K562 (cell line): ENCODE results near the gene IREB2. TPM values are rescaled to one million over a fixed set of nuclear protein-coding genes. Genes with fewer than 3 reads are reported as not detected.

ENCODE experiments used
- HDAC8 ChIP-seq: fragments of 450-650 bp; IDR thresholded peaks from 2 replicates; pipeline ENCODE4 v1.6.1; 2016; ENCODE audit warnings: mild to moderate bottlenecking, missing genetic modification characterization, moderate library complexity, missing compliant biosample characterization
- ZBTB1 ChIP-seq: sonication (generic); formaldehyde crosslinking; IDR thresholded peaks from 2 replicates; pipeline ENCODE4 v1.8.1; 2023; ENCODE audit warnings: missing genetic modification reagents, low read depth, mild to moderate bottlenecking, borderline replicate concordance
- ZNF311 ChIP-seq: fragments of 250-450 bp; sonication (Bioruptor Pico); IDR thresholded peaks from 2 replicates; pipeline ENCODE4 v1.4.0; 2020; ENCODE audit warnings: mild to moderate bottlenecking, moderate library complexity
- polyA plus RNA-seq, 8 experiments: library from polyadenylated mRNA; depleted of rRNA in 4 of 8; stranded (reverse) in 5 of 8; unstranded in 3 of 8; fragments of >200 nt; fragmentation: Nextera tagmentation in 2 of 8; fragmentation: Illumina TruSeq in 1 of 8; extraction: Ambion mirVana in 2 of 8; extraction: Trizol in 1 of 8; gene quantifications; 2 replicates each; pipeline versions ENCODE4 v1.2.1 to v1.2.3, GENCODE V29; 2011 to 2014; ENCODE audit warnings: inconsistent platforms in 1 of 8, missing spikeins in 1 of 8
- total RNA-seq, 7 experiments: library from RNA; depleted of rRNA in 6 of 7; stranded (reverse); fragments of >200 nt in 6 of 7; fragmentation: Illumina TruSeq in 2 of 7; extraction: Trizol in 2 of 7; gene quantifications; 2 replicates each; pipeline versions ENCODE4 v1.2.1 to v1.2.3, GENCODE V29; 2011 to 2021; ENCODE audit warnings: low replicate concordance in 1 of 7
- TF ChIP-seq, protein P1 (sequence below): fragments of 200-600 bp; sonication (generic); IDR thresholded peaks from one replicate; pipeline ENCODE4 v1.6.1; 2012; ENCODE audit warnings: mild to moderate bottlenecking, low read depth, low read length, inconsistent platforms
- TF ChIP-seq, protein P2 (sequence below): fragments of 450-650 bp; IDR thresholded peaks from 2 replicates; pipeline ENCODE4 v1.6.1; 2016; ENCODE audit warnings: low read depth
- TF ChIP-seq, protein P3 (sequence below): fragments of 450-650 bp; conservative IDR thresholded peaks from 2 replicates; pipeline ENCODE4 v1.6.1; 2016; ENCODE audit warnings: missing genetic modification characterization, low read depth, mild to moderate bottlenecking, missing compliant biosample characterization, moderate library complexity

Gene IREB2
- total and polyA plus RNA-seq, 9 of the 15 experiments (the other 6 are each of a cell fraction or from before 2014, with no cell fraction given), result 16.8 to 61.7 (median 34.0) TPM

DNA sequence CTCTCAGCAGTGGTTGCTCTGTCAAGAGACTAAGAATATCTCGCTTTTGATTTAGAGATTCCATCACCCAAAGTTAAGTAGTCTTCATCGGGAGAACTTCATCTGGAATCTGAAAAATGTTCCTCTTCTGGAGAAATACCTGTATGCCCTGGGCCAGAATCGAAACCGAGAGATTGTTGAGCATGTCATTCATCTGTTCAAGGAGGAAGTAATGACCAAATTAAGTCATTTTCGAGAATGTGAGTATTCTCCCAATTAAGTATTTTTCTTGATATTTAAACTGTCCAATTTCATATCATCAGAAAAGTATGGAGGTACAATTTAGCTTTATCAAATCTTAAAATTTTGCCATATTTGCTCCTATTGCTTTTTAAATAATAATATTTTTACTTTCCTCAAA, 89.3 kb downstream of the IREB2 start (continued):
- TF ChIP-seq, protein P1, sequence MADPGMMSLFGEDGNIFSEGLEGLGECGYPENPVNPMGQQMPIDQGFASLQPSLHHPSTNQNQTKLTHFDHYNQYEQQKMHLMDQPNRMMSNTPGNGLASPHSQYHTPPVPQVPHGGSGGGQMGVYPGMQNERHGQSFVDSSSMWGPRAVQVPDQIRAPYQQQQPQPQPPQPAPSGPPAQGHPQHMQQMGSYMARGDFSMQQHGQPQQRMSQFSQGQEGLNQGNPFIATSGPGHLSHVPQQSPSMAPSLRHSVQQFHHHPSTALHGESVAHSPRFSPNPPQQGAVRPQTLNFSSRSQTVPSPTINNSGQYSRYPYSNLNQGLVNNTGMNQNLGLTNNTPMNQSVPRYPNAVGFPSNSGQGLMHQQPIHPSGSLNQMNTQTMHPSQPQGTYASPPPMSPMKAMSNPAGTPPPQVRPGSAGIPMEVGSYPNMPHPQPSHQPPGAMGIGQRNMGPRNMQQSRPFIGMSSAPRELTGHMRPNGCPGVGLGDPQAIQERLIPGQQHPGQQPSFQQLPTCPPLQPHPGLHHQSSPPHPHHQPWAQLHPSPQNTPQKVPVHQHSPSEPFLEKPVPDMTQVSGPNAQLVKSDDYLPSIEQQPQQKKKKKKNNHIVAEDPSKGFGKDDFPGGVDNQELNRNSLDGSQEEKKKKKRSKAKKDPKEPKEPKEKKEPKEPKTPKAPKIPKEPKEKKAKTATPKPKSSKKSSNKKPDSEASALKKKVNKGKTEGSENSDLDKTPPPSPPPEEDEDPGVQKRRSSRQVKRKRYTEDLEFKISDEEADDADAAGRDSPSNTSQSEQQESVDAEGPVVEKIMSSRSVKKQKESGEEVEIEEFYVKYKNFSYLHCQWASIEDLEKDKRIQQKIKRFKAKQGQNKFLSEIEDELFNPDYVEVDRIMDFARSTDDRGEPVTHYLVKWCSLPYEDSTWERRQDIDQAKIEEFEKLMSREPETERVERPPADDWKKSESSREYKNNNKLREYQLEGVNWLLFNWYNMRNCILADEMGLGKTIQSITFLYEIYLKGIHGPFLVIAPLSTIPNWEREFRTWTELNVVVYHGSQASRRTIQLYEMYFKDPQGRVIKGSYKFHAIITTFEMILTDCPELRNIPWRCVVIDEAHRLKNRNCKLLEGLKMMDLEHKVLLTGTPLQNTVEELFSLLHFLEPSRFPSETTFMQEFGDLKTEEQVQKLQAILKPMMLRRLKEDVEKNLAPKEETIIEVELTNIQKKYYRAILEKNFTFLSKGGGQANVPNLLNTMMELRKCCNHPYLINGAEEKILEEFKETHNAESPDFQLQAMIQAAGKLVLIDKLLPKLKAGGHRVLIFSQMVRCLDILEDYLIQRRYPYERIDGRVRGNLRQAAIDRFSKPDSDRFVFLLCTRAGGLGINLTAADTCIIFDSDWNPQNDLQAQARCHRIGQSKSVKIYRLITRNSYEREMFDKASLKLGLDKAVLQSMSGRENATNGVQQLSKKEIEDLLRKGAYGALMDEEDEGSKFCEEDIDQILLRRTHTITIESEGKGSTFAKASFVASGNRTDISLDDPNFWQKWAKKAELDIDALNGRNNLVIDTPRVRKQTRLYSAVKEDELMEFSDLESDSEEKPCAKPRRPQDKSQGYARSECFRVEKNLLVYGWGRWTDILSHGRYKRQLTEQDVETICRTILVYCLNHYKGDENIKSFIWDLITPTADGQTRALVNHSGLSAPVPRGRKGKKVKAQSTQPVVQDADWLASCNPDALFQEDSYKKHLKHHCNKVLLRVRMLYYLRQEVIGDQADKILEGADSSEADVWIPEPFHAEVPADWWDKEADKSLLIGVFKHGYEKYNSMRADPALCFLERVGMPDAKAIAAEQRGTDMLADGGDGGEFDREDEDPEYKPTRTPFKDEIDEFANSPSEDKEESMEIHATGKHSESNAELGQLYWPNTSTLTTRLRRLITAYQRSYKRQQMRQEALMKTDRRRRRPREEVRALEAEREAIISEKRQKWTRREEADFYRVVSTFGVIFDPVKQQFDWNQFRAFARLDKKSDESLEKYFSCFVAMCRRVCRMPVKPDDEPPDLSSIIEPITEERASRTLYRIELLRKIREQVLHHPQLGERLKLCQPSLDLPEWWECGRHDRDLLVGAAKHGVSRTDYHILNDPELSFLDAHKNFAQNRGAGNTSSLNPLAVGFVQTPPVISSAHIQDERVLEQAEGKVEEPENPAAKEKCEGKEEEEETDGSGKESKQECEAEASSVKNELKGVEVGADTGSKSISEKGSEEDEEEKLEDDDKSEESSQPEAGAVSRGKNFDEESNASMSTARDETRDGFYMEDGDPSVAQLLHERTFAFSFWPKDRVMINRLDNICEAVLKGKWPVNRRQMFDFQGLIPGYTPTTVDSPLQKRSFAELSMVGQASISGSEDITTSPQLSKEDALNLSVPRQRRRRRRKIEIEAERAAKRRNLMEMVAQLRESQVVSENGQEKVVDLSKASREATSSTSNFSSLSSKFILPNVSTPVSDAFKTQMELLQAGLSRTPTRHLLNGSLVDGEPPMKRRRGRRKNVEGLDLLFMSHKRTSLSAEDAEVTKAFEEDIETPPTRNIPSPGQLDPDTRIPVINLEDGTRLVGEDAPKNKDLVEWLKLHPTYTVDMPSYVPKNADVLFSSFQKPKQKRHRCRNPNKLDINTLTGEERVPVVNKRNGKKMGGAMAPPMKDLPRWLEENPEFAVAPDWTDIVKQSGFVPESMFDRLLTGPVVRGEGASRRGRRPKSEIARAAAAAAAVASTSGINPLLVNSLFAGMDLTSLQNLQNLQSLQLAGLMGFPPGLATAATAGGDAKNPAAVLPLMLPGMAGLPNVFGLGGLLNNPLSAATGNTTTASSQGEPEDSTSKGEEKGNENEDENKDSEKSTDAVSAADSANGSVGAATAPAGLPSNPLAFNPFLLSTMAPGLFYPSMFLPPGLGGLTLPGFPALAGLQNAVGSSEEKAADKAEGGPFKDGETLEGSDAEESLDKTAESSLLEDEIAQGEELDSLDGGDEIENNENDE, result no peak
- TF ChIP-seq HDAC8 (tag), result no peak
- TF ChIP-seq, protein P2, sequence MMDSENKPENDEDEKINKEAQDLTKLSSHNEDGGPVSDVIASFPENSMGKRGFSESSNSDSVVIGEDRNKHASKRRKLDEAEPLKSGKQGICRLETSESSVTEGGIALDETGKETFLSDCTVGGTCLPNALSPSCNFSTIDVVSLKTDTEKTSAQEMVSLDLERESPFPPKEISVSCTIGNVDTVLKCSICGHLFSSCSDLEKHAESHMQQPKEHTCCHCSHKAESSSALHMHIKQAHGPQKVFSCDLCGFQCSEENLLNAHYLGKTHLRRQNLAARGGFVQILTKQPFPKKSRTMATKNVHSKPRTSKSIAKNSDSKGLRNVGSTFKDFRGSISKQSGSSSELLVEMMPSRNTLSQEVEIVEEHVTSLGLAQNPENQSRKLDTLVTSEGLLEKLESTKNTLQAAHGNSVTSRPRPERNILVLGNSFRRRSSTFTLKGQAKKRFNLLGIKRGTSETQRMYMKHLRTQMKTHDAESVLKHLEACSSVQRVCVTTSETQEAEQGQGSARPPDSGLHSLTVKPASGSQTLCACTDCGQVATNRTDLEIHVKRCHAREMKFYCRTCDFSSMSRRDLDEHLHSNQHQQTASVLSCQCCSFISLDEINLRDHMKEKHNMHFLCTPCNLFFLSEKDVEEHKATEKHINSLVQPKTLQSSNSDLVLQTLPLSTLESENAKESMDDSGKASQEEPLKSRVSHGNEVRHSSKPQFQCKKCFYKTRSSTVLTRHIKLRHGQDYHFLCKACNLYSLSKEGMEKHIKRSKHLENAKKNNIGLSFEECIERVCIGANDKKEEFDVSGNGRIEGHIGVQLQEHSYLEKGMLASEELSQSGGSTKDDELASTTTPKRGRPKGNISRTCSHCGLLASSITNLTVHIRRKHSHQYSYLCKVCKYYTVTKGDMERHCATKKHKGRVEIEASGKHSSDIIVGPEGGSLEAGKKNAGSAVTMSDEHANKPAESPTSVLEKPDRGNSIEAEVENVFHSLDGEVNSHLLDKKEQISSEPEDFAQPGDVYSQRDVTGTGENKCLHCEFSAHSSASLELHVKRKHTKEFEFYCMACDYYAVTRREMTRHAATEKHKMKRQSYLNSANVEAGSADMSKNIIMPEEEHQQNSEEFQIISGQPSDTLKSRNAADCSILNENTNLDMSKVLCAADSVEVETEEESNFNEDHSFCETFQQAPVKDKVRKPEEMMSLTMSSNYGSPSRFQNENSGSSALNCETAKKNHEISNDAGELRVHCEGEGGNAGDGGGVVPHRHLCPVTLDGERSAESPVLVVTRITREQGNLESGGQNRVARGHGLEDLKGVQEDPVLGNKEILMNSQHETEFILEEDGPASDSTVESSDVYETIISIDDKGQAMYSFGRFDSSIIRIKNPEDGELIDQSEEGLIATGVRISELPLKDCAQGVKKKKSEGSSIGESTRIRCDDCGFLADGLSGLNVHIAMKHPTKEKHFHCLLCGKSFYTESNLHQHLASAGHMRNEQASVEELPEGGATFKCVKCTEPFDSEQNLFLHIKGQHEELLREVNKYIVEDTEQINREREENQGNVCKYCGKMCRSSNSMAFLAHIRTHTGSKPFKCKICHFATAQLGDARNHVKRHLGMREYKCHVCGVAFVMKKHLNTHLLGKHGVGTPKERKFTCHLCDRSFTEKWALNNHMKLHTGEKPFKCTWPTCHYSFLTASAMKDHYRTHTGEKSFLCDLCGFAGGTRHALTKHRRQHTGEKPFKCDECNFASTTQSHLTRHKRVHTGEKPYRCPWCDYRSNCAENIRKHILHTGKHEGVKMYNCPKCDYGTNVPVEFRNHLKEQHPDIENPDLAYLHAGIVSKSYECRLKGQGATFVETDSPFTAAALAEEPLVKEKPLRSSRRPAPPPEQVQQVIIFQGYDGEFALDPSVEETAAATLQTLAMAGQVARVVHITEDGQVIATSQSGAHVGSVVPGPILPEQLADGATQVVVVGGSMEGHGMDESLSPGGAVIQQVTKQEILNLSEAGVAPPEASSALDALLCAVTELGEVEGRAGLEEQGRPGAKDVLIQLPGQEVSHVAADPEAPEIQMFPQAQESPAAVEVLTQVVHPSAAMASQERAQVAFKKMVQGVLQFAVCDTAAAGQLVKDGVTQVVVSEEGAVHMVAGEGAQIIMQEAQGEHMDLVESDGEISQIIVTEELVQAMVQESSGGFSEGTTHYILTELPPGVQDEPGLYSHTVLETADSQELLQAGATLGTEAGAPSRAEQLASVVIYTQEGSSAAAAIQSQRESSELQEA, result no peak
- no peak for TF ChIP-seq ZNF311
- no peak for TF ChIP-seq ZBTB1
- TF ChIP-seq, protein P3, sequence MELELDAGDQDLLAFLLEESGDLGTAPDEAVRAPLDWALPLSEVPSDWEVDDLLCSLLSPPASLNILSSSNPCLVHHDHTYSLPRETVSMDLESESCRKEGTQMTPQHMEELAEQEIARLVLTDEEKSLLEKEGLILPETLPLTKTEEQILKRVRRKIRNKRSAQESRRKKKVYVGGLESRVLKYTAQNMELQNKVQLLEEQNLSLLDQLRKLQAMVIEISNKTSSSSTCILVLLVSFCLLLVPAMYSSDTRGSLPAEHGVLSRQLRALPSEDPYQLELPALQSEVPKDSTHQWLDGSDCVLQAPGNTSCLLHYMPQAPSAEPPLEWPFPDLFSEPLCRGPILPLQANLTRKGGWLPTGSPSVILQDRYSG (tag), result no peak
